ENCODE measurements around the gene ZNHIT2. TPM values are rescaled to one million over a fixed set of nuclear protein-coding genes. Genes with fewer than 3 reads are reported as not detected.
"Not testable (repeated sequence)": the region's sequence is repeated elsewhere in the genome, so short reads cannot be mapped to it uniquely, and the experiment has no call there.

Gene ZNHIT2
- 8.3 and 14.2 TPM in 2 replicates for total RNA-seq

DNA sequence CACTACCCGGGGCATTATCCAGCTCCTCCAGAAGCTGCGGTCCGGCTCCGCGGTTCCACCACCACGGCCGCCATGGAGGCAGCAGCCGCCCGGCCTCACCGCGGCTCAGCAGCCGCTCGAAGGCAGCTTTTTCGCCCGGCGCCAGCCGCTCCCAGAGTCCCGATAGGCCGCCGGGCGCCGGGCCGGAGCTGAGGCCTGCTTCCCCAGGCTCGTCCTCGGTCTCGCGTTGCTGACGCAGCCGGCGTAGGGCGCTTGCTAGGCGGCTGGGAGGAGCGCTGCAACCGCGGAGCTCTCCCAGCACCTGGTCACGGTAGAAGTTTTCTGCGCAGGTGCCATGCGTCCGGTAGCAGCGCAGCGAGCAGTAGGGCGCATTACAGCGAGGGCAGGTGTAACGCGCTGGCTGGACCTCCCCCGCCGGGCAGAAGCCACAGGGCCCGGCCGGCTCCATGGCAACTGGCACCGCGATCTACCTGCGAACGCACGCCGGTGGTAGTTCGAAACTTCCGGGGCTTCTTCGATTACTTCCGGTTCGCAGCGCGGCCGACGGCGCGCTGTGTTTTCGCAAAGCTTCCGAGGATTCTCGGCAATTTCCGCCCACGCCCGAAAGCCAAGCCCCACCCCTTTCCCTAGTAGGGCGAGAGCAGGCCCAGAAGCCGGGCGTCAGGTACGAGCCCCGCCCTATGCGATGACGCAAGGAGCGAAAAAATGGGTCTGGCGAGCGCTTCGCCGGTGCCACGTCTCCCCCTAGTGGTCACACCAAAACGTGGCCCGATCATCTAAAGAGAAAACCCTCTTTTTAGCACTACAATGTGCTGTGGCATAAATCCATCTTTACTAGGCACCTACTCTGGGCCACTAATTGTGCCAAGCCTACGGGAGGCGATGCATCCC is at the start of gene ZNHIT2:
Gene ZNHIT2 (minus strand): TSS at position 496 of the 891 bp plus-strand sequence. CDS start 48 bp downstream, at position 448.
- DNase-seq (ENCODE audit: low read depth): peak; percentile 95

DNA sequence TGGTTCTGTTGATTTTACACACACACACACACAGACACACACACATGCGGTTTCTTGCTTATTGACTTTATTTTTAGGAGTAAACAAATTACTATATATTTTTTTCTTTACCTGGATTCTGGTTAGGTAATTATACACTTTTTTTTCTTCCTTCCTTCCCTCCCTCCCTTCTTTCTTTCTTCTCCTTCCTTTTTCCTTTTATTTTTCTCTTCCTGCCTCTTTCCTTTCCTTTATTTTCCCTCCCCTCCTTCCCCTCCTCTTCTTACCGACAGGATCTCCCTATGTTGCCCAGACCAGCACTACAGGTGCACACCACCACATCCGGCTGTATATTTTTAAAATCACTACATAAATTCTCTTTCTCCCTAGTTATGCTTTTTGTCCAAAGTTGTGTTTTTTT is 49.4 kb upstream of the ZNHIT2 start:
- DNase-seq (ENCODE audit: low read depth): no peak

DNA sequence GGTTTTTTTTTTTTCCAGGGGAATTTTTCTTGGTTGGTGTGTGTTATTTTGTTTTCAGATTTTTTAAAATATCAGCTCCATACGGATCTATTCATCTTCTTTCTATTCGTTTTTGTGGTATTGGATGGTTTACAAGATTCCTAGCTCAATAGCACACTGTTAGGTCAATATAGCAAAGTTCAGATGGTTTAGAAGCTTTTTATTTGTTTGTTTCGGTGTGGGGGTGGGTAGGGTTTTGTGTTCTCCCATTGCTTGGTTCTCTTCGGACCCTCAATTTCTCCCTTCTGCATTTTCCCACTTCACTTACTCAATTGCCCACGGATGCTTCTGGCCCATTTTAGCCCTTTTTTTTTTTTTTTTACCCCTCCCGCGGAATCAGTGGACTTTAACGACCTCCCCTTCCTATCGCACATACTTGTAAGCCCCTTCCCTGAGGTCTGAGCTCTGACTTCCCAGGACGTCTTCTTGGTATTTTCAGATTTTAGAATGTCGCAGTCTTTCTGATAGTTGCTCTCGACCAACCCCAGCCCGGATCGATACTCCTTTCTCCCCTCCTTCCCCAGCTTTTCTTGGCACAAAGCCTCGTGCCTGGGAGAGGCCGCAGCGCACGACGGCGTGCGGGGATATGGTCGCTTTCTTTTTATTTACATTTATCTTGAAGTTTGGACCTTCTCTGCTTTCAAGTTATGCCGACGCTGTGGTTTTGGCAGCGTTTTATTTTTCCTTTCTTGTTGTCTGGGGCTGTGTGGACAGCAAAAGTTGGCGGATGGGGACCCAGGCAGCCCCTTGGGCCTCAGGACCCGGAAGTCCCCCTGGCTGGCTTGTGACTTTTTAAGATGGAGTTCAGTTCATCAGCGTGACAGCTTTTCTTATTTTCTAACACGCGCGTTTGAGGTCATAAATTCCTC is 48.2 kb upstream of the ZNHIT2 start:
- DNase-seq (ENCODE audit: low read depth): no peak

DNA sequence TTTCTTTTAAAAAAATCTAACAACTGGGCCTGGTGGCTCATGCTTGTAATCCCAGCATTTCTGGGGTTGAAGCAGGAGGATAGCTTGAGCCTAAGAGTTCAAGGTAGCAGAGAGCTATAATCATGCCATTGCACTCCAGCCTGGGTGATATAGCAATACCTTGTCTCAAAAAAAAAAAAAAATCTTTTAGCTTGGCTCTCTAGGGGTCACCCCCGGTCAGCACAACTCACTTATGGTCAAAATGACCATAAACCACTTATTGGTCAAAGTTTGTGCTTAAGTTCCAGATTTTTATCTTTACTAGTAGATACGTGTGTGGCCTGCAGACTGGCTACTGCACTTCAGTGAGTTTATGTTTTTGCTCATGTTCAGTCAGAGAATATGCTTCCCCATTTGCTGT is 46.2 kb upstream of the ZNHIT2 start:
- no peak for DNase-seq (ENCODE audit: low read depth)

- no peak for DNase-seq (ENCODE audit: low read depth)
These were observed 43.1 kb upstream of the ZNHIT2 start for GRCh38 chr11:65160643-65161042.

DNA sequence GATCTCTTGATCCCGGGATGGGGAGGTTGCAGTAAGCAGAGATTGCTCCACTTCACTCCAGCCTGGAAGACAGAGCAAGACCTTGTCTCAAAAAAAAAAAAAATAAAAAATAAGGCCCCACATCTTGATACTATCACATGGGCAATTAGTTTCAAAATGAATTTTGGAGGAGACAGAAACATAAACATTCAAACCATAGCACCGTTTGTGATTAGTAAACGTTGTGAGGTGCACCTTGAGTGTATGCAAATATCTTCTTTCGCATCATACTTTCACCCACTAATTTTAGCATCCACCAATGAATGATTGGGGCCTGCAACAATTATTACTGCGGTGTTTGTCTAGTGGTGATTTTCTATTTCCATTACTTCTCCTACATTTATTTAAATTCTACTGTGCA is 41.5 kb upstream of the ZNHIT2 start:
- no peak for DNase-seq (ENCODE audit: low read depth)

GRCh38 chr11:65157336-65157735 is 39.8 kb upstream of the ZNHIT2 start:
- DNase-seq (ENCODE audit: low read depth): no peak

- no peak for DNase-seq (ENCODE audit: low read depth)
These were observed 39.4 kb upstream of the ZNHIT2 start for GRCh38 chr11:65156926-65157325.

DNA sequence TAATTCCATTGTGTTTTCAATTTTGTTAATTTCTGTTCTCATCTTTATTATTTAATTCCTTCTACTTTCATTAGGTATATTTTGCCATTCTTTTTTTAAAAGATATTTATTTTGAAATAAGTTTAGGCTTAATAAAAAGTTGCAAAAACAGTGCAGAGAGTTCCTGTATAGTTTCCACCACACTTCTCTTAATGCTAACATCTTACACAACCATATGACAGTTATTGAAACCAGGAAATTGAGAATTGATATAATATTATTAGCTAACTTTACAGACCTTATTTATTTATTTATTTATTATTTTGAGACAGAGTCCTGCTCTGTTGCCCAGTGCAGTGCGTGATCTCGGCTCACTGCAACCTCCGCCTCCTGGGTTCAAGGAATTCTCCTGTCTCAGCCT is 38.8 kb upstream of the ZNHIT2 start:
- DNase-seq (ENCODE audit: low read depth): no peak

DNA sequence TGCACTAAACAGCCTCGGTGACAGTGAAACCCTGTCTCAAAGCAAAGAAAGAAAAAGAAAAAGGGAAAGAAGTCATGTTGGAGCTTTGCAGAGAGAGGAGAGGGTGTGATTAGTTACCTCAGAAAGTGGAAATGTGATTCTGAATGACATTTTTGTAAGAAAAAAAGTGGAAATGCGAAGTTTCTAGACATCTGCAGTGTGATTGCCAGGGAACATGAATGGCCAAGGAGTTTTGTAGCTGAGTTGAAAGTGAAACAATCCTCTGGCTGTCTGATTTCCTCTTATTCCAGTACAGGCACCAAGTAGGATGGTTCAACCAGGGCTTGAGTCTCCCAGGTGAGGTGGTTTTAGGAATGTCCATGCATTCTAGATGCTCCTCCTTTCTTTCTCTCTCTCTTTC is 34.6 kb upstream of the ZNHIT2 start:
- no peak for DNase-seq (ENCODE audit: low read depth)

DNA sequence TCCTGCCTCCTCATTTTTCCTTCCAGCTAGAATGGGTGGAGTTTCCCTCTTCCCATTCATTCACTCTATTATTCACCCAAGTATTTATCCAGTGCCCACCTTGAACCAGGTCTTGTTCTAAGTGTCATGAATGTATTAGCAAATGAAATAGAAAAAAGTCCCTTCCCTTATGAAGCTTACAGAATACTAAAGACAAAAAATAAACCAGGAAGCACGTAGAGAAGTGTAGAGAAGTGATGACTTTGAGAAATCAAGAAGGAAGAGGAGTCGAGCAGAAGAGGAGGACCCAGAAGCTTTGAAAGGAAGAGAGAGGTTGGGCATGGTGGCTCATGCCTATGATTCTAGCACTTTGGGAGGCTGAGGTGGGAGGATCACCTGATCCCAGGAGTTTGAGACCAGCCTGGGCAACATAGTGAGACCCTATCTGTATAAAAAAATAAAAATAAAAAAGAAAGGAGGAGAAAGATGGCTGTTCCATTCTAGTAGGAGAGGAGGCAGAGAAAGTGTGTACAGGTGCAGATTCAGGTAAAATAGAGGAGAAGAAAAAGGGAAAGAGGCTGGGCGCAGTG is 33.9 kb upstream of the ZNHIT2 start:
- DNase-seq (ENCODE audit: low read depth): no peak

GRCh38 chr11:65150509-65151299 is 33.2 kb upstream of the ZNHIT2 start:
- DNase-seq (ENCODE audit: low read depth): peak; percentile 87

DNA sequence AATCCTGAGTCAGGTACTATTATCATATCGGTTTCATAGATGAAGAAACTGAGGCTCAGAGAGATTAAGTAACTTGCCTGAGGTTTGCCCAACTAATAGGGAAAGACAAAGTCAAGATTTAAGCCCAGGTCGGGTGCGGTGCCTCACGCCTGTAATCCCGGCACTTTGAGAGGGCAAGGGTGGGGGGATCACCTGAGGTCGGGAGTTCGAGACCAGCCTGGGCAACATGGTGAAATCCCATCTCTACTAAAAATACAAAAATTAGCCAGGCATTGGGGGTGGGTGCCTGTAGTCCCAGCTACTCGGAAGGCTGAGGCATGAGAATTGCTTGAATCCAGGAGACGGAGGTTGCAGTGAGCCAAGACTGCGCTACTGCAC is 32.6 kb upstream of the ZNHIT2 start:
- not testable (repeated sequence) for DNase-seq (ENCODE audit: low read depth)

DNA sequence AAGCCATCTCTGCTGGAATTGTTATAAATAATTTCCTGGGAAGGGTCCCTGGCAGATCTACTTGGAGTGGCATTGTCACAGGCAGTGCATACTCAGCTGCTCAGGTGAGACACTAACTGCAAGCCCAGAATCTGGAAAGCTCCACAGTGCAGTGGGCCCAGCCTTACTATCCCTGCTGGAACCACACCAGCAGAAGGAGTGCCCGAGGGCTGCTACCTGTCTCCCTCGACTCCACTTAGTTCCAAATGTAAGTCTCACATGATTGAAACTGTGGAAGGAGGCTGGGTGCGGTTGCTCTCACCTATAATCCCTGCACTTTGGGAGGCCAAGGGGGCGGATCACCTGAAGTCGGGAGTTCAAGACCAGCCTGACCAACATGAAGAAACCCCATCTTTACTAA is 31.2 kb upstream of the ZNHIT2 start:
- no peak for DNase-seq (ENCODE audit: low read depth)

DNA sequence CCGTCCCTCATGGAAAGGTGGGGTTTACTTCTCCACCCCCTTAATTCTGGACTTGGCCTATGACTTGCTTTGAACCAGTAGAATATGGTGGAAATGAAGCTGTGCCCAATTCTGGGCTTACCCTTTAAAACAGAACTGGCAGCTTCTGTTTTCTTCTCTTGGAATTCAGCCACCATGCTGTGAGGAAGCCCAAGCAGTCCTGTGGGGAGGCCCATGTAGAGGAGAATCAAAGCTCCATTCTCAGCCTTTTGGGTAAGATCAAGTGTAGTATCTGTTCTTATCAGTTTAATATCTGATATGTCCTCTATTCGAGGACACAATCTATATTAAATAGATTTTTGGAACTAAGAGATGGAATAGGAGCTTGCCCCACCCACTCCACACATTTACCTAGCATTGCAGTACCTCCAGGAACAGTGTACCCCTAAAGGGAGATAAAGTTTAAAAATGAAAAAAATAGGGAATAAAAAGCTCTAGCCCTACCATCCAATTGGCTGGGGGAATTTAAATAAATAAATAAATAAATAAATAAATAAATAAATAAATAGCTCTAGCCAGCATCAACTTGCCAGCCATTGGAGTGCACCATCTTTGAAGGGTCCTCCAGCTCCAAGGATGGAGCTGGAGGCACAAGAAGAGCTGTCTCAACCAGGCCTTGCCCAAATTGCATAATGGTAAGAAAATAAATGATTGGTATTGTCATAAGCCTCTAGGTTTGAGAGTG is 30.0 kb upstream of the ZNHIT2 start:
- no peak for DNase-seq (ENCODE audit: low read depth)

GRCh38 chr11:65141896-65142494 is 24.5 kb upstream of the ZNHIT2 start:
- no peak for DNase-seq (ENCODE audit: low read depth)

DNA sequence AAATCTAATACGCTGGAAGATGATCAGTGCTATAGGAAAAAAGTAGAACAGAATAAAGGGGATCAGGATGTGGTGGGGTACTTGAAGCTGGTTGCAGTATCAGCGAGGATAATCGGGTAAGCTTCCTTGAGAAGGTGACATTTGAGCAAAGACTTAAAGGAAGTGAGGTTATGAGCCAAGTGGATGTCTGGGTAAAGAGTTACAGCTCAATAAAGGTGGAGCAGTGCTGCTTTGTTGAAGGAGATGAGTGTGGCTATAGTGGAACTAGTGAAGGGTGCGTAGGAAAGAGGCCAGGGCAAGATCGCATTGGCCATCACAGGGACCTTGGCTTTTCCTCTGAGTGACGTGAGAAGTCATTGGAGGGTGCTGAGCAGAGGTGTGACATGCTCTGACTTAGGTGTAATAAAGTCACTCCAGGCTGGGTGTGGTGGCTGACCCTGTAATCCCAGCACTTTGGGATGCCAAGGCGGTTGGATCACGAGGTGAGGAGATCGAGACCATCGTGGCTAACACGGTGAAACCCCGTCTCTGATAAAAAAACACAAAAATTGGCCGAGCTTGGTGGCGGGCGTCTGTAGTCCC is 19.1 kb upstream of the ZNHIT2 start:
- DNase-seq (ENCODE audit: low read depth): no peak

GRCh38 chr11:65135633-65136145 is 18.2 kb upstream of the ZNHIT2 start:
- DNase-seq (ENCODE audit: low read depth): no peak

DNA sequence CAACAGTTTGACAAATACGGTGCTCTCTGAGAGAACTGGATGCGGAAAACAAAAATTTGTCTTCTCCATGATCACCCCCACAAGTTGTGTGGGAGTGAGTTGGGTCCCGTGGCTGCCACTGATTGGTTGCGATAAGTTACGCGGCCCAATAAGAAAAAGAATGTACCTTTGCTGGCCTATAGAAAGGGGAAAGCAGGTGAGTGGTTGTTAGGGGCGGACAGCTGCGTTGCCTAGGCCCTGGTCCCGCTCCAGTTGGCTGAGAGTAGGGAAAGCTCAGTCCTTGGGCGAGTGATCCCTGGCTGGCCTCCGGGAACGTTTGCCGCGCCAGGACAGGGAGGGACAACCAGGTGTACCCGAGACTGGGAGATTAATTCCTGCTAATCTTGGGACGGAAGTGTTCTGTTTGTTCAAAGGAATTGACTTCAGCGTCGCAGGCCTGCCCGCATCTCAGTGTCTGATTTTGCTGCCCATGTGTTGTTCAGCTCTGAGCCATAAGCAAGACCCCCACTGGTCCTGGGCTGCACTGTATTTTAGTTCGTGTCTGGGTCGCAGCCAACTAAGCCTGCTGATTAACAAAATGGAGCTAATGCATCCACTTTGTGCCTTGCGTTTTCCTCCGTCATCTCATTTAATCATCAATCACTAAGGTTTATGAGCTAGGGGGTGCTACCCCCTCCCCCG is 17.6 kb upstream of the ZNHIT2 start:
- peak; percentile 98 for DNase-seq (ENCODE audit: low read depth)
